GM12891 (cell line): ENCODE results near the gene EHD1.

ENCODE experiments used
- POLR2A ChIP-seq: IDR thresholded peaks from 2 replicates; pipeline ENCODE4 v1.6.1; 2011; ENCODE audit warnings: low read depth, low read length, control low read depth
- POLR2AphosphoS5 ChIP-seq: IDR thresholded peaks from 2 replicates; pipeline ENCODE4 v1.6.1; 2011; ENCODE audit warnings: low read depth, low read length, control low read depth

DNA sequence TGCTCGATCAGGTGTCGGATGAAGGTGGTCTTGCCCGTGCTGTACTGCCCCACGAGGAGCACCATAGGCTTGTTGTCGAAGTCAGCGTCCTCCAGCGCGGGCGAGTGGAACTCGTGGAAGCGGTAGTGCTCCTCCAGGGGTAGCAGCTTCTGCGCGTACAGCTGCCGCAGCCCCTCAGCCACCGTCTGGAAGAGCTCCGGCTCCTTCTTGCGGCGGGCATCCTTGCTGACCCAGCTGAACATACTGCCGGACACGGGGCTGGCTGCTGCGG, 263 bp downstream of the EHD1 start:
- no peak for TF ChIP-seq POLR2AphosphoS5
- no peak for TF ChIP-seq POLR2A
